Activated CD4-positive, CD25-positive, alpha-beta regulatory T cell treated with anti-CD3 and anti-CD28 coated beads, Interleukin-2, amount 50 U/mL, for 16 hours (primary cell): Measurements from ENCODE around the gene ARL8A.
"Not testable (repeated sequence)": the region's sequence is repeated elsewhere in the genome, so short reads cannot be mapped to it uniquely, and the experiment has no call there.

Source experiments
- DNase-seq: peaks from one replicate; pipeline ENCODE4 v3.0.0-alpha.2; 2020; ENCODE audit warnings: low read depth, low spot score

ARL8A gene

DNA sequence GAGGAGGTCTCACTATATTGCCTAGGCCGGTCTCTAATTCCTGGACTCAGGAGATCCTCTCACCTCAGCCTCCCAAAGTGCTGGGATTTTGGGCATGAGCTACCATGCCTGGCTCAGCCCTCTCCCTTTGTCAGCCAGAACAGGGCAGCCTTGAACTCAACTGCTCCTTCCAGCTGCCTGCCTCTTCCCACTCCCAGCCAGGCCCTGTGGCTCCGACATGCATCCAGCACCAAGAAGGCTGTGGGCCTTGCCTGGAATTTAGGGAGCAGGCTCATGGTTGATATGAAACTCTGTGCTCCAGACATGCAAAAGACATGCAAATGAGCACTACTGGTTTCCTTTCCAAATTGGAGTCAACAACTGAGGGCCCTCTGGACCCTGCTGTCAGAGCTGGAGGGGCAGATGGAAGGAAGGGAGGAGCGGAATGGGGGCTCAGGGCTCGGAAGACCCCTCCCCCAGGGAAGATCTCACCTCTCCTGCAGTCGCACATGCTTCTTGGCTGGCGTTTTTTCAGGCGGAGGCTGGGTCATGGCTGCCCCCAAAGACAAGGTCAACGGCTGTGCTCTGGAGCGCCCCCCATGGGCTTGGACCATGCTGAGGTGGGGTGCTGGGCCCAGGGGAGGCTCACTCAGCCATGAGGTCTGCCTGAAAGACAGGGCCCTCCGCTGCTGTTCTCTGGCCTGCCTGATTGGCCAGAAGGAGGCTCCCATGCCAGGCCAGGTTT is 14.4 kb upstream of the ARL8A start:
- DNase-seq, result no peak

DNA sequence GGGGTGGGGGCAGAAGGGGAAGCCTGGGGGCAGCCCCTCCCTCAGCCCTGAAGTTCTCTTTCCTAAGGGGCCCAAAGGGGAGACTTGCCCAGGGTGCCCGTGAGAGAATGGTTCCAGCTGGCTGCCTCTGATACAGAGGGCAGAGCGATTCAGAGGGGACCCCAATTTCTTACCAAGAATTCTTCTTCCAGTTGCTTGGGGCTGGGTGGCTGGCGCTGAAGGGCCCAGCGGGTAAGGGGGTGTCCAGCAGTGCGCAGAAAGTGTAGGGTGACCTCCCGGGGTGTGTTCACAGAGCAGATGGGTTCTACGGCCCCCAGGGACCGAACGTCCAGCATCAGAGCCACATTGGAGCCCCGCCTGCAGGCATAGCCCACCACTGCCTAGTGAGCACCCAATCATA is 13.4 kb upstream of the ARL8A start:
- DNase-seq, result no peak

DNA sequence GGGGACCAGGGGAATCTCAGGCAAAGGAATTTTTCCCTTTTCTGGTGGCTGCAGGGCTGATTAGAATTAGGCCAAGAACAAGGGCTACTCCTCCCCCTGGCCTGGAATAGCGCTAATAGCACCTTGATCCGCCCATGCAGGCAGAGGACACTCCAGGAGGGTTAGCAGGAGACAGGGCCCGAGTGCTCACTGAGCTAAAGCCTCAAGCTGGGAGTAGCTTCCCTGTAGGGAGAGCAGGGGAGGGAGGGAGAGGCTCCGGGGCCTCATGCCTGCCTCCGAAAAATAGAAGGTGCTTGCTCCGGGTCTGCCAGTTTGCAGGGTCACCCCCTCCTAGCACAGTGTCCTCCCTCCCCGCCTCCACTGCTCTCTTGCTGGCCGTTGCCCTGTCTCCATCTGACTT is 12.1 kb upstream of the ARL8A start:
- no peak for DNase-seq

DNA sequence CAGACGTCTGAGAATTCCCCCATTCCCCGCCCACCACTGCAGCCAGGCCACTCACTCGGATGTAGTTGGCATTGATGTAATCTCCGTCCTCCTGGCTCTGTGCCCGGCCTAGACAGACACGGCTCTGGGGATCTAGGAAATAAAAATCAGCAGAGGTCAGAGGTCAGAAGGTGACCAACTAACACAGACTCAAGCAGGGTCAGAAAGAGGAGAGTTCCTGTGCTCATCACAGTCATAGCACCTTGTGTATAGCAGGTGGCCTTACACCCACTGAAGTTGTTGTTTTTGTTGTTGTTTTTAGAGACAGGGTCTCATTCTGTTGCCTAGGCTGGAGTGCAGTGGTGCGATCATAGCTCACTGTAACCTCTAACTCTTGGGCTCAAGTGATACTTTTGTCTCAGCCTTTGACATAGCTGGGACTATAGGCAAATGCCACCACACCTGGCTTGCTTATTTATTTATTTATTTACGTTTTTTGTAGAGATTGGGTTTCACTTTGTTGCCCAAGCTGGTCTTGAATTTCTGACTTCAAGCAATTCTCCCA is 11.0 kb upstream of the ARL8A start:
- no peak for DNase-seq

DNA sequence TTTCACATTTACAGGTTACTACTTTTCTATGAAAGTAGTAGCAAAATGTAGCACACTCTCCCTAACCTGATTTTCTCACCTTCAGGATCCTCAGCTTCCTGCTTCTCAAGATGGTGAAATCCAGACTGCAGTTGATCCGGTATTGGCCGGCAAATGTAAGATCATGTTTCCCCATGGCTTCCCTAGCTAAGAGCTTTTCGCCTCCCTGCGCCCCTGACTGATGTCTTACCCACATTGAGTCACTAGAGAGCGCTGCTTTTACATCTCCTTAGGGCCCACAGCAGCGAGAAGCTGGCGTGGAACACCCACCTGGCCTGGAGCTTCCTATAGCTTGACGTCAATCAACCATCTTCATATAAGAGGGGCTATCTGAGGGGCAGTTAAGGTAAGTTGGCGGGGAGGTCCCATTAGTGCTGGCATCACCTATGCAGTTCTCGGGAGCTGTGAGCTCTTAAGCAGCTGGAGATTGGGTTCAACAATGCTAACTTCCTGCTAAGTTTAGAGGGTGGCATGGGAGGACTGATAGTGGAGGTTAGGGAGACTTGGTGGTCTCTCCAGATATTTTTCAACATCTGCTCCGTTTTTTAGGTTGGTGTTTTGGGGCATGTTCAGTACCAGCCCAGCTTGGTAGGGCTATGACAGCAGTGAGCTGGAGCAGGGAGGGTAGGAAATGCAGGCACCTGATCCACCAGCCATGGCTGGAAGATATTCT is 10.4 kb upstream of the ARL8A start:
- no peak for DNase-seq

DNA sequence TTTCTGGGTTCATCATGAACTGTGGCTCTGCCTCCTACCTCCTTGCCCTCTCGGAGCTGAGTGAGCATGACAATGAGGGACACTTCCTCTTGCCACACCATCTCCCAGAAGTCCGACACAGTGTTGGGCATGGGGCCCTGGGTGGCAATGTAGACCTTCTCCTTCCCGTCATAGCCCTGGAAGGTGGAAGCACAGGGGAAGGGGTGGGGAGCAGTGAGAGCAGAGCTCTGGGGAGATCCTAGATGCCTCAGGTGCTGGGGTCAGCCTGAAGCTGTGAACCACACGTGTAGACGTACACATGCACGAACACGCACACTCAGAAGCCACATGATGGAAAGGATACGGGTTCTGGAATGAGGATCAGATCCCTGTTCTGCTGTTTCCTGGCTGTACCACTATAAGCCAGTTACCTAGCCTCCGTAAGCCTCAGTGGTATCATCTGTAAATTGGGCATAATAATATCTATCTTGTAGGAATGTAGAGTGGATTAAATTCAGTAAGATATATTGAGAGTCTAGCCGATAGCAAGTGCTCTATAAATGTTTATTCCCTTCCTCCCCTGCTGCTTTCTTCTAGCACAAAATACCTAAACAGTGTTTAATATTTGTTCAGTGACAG is 9.7 kb upstream of the ARL8A start:
- no peak for DNase-seq

DNA sequence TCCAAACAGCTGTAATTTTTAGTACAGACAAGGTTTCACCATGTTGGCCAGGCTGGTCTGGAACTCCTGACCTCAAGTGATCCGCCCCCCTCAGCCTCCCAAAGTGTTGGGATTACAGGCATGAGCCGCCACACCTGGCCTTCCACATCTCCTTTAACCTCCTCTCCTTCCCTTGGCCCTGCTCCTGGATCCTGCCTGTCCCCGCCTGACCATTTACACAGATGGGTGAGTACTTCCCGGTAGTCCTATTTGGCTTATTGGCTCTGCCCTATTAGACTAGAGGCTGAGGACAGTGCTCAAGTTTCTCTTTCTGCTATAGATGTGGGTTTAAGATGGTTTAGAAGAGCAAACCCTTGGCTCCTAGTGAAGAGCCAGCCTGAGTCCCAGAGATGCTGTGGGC is 8.7 kb upstream of the ARL8A start:
- no peak for DNase-seq

DNA sequence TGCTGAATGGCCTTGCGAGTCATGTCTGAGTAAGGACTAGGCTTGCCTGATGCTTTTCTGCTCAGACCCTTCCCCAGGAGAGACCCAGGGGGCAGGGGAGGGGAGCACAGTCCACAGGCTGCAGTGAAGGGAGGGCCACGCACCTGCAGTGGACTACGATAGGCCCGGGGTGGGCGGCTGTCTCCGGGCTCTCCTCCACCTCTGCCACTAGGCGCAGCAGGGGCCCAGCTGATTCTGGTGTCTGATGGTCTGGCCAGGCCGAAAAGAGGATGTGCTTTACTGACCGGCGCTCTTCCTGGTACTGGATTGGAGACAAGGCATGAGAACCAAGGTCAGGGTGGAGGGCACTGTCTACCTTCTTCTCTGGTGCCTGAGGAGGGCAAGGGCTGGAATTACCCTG is 7.9 kb upstream of the ARL8A start:
- no peak for DNase-seq

DNA sequence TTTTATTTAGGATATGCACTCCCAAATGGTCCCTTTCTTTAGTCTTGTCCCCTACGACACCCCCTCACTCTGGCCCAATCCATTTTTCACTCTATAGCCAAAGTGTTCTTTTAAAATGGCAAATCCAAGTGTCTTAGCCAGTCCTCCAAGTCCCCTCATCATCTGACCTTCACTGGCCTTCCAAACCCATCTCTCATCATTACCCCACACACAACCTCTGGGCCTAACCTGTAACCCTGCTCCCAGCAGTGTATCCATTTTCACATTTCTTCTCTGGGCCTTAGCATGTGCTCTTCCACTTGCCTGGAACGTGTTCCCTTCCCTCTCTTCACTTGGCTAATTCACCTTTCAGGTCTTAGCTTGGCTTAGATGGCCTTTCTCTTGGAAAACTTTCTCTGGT is 6.5 kb upstream of the ARL8A start:
- DNase-seq, result no peak

DNA sequence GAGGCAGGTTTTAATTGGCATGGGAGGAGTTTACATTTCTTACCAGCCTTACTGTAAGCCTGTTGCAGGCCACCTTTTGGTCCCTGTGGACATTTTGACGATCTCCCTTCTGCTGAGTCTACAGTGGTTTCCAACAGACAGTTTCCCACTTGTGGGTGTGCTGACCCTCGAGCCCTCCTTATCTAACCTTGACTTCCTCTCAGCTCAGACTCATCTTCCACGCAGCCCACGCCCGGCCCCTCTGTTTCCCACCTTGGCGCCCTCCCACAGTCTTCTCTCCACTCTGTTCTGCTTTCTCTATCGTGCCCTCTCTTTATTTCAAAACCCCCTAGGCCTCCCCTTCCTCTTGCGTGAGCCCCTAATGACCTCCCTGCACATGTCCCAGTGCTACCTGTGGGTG is 6.1 kb upstream of the ARL8A start:
- no peak for DNase-seq

DNA sequence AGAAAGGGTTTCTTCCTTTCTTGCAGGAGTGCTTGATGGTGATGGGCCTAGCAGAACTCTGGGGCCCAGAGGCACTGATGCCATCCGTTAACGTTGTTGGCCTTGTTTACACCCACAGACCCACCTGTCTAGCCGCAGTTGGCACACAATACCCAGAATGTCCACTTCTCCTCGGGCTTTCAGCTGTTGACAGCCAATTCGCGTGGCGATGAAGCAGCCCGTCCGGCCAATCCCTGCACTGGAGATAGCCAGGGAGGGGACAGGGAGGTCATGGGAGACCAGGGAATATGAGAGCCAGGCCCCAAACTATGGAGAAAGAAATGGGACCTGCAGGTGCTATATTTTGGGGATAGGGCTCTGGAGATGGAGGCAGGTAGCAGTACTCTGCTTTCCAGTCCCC is 5.7 kb upstream of the ARL8A start:
- DNase-seq, result no peak

DNA sequence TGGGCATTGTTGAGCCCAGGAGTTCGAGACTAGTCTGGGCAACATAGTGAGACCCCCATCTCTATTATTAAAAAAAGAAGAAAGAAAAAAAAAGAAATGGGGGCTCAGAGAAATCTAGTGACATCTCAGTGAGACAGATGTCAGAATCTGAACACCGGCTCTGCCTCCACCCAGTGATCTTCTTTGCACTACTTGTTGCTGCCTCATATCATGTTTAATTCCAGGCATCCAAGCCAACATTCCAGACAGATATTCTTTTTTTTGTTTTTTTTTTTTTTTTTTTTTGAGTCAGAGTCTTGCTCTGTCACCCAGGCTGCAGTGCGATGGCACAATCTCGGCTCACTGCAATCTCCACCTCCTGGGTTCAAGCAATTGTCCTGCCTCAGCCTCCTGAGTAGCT is 5.0 kb upstream of the ARL8A start:
- DNase-seq, result no peak

DNA sequence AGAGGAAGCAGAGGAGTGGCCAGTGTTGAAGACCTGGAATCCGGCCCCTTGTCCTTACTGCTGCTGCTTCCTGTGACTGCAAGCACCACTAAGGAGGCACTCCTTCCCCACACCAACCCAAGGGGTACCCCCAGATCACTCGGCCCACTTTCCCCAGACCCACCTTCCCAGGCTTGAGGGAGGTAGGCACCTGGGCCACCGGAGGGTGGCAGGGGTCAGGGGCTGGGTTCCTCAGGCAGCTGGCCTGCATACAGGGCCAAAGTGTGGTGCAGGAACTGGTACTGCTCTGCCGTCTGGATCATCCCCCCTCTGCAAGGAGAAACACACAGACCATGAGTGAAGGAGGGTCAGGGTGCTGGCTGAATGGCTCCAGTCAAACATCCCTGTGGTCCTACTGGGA is 3.9 kb upstream of the ARL8A start:
- no peak for DNase-seq

DNA sequence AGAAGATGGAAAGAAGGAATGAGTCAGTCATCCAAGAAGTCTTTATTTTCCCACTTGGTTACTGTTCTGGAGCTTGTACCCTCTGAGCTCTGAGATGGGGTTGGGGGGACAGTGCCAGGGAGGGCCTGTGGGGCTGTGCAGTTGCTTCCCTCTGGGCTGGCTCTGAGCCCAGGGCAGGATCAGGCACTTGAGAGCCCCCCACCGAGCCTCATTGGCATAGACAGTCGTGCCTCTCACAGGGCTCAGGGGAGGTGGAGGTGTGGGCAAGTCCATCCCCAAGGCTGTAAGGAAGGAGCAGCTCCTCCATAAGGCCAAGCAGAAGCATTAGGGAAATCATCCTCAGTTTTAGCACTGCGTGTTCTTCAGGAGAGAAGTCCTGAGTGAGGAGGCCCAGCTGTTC is 2.5 kb upstream of the ARL8A start:
- no peak for DNase-seq

DNA sequence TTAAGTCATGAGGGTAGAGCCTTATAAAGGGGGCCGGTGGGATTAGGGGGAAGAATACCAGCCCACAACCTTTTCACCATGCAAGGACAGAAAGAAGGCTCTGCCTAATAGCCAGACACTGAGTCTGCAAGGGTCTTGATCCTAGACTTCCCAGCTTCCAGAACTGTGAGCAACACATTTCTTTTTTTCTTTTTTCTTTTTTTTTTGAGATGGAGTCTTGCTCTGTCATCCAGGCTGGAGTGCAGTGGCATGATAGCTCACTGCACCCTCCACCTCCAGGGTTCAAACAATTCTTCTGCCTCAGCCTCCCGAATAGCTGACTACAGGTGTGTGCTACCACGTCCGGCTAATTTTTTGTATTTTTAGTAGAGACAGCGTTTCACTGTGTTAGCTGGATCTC is 1.7 kb upstream of the ARL8A start:
- DNase-seq, result no peak

DNA sequence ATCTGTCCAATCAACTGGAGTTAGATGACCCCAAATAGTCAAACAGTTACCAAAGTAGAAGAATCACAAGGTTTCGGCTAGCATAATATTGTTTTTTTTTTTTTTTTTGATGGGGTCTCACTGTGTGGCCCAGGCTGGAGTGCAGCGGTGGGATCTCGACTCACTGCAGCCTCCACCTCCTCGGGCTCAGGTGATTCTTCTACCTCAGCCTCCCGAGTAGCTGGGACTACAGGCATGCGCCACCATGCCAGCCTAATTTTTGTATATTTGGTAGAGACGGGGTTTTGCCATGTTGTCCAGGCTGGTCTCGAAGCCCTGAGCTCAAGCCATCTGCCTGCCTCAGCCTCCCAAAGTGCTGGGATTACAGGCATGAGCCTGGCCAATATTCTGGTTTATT is 1.2 kb upstream of the ARL8A start:
- not testable (repeated sequence) for DNase-seq

DNA sequence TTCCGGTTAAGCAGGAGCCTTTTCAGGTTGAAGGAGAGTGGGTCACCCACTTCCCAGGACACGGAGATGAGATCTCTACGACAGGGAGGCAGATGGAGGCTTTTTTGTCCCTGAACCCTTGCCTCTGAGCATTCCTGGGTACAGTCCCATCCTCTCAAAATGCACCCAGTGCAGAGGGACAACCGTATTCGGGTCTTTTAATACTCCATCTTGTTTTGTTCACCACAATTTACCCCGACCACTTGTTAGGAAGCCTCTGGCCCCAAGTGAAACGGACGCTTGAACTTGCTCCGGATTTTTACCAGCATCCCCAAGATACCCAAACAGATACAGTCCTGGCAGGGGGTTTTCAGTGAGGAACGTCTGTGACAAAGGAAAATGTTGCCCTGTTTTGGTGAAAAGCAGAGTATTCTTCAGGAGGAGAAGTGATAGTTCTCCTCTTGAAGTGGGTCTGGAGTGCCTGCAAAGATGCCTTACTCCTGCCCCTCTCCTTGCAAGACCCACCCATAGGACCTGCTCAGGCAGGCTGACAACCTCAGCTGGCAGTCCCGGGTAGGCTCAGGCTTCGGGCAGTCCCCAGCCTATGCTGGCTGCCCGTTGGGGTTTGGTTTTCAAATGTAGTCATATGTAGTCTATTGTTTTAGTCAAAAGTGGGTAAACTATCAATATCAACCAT is 669 bp upstream of the ARL8A start:
- no peak for DNase-seq

DNA sequence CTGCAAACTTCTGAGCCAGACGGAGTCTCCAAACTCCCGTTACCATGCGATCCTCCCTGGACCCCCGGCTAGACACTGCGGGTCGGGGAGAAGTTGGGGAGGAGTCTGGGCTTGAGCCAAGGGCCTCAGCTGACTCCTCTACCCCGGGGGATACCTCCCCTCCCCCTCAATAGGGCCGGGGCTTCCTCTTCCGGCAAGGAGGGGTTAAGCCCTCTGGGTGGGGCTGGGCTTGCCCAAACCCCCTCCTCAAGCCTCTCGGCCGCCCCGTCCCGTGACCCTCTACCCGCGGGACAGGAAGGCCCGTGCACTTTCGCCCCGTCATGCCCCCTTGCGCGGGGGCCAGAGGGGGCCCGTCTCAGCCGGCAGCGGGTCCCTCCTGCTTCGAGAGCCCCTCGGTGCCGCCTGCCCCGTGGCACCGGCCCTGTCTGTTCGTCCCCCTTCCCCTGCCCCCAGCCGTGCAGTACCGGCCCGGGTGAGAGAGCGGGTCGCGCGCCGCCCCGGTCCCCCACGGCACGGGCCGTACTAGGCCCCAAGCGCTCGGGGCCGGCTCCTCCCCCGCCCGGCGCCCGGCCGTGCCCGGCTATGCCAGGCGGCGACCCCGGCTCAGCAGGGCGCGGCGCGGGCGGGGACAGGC is 652 bp downstream of the ARL8A start:
- DNase-seq, result no peak

DNA sequence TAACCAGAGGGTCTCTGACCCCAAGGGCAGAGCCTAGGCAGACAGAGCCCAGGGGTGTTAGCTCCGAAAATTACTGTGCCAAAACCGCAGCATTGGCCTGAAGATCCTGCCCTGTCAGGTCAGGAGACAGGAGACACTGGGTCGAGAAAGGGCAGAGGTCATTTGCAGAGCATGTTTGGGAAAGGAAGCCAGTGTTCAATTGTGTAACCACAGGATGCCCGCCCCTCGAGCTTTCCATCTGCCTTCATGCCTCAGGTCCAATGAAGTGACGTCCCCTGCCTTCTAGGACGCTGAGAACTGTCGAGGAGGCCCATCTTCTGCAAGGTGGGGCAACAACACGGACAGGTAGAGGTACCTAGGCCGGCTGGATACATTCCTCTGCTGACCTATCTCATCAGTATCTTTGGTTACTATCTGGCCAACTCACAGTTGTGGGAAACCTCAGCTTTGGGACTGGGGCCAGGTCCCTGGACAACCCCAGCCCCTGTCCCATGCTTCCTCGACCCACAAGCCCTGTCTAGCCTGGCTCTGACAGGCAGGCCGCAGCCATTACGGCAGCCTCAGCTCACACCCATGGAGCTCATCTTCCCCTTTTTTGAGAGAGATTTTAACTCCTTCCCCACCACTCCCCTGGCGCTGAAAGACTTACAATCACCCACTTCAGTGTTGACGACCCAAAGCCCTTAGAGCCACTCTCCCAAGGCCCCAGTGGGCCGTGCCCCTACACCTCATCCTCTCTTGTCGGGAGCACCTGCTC is 1.3 kb downstream of the ARL8A start:
- no peak for DNase-seq

DNA sequence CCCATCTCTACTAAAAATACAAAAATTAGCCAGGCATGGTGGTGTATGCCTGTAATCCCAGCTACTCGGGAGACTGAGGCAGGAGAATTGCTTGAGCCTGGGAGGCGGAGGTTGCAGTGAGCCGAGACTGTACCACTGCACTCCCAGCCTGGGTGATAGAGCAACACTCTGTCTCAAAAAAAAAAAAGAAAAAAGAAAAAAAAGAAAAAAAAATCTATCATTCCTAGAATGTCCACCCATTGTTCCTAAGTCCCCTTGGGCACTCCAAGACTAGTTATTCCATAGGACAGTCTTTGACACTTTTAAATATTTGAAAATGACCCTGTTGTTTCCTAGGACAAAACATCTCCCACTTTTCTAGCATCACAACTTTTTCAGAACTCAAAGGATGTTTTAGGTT is 3.1 kb downstream of the ARL8A start:
- not testable (repeated sequence) for DNase-seq

DNA sequence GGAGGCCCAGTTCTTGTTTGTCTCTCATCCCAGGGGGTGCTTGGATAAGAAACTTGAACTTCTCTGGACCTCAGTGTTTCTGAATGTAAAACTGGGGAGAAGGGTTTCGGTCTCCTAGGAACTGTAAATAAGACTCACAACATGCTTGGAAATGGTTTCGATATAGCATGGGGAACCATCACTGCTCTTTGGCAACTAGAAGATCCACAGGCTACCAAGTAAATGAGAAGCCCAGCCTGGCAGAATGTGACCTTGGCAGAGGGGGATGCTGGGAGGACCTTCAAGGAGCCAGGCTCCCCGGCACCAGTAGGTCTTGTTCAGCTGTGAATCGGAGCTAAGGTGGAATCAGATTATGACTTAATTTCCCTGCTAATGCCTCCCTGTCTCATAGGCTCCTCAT is 3.7 kb downstream of the ARL8A start:
- no peak for DNase-seq
